ENCODE results near the gene RNF115.
"Not testable (repeated sequence)": the region's sequence is repeated elsewhere in the genome, so short reads cannot be mapped to it uniquely, and the experiment has no call there.

RNF115 gene

GRCh38 chr1:145823565-145824498 lies at the start of gene RNF115, which contains the start of gene POLR3C:
Gene RNF115, minus strand, starts transcription at chr1:145824095. Its CDS starts 222 bp downstream, at chr1:145823873.
Gene POLR3C, plus strand, starts transcription at chr1:145824200. Its CDS starts 1,577 bp downstream, at chr1:145825777.
- DNase-seq: peak; percentile 88

GRCh38 chr1:145871994-145872924 lies 48.4 kb upstream of the RNF115 start:
- no peak for DNase-seq

- DNase-seq: no peak
Observed at GRCh38 chr1:145868232-145868631, 44.3 kb upstream of the RNF115 start.

- no peak for DNase-seq
Observed at GRCh38 chr1:145863282-145864018, 39.6 kb upstream of the RNF115 start.

- peak; percentile 62 for DNase-seq
Observed at GRCh38 chr1:145859491-145860023, 35.7 kb upstream of the RNF115 start.

- peak; percentile 85 for DNase-seq
Observed at GRCh38 chr1:145858901-145859490, 35.1 kb upstream of the RNF115 start, which contains the start of gene PIAS3. Gene PIAS3, minus strand, starts transcription at chr1:145859081. Its CDS starts 91 bp downstream, at chr1:145858990.

- DNase-seq: peak; percentile 58
Observed at GRCh38 chr1:145858238-145858900, 34.5 kb upstream of the RNF115 start.

GRCh38 chr1:145857170-145857569 lies 33.3 kb upstream of the RNF115 start:
- no peak for DNase-seq

- no peak for DNase-seq
Observed at GRCh38 chr1:145855426-145855948, 31.6 kb upstream of the RNF115 start.

- DNase-seq: no peak
Observed at GRCh38 chr1:145849356-145850160, 25.7 kb upstream of the RNF115 start.

GRCh38 chr1:145847827-145848226 lies 23.9 kb upstream of the RNF115 start:
- DNase-seq: no peak

GRCh38 chr1:145846201-145846612 lies 22.3 kb upstream of the RNF115 start:
- no peak for DNase-seq

GRCh38 chr1:145845514-145846161 lies 21.7 kb upstream of the RNF115 start, which contains the start of gene NUDT17:
Gene NUDT17, plus strand, starts transcription at chr1:145845630. Its CDS starts 11 bp downstream, at chr1:145845641.
- peak; percentile 41 for DNase-seq

- DNase-seq: no peak
Observed at GRCh38 chr1:145845144-145845513, 21.2 kb upstream of the RNF115 start.

- DNase-seq: no peak
Observed at GRCh38 chr1:145843031-145843430, 19.1 kb upstream of the RNF115 start.

GRCh38 chr1:145837656-145838055 lies 13.8 kb upstream of the RNF115 start:
- no peak for DNase-seq

GRCh38 chr1:145830810-145831209 lies 6.9 kb upstream of the RNF115 start:
- DNase-seq: not testable (repeated sequence)

GRCh38 chr1:145828367-145829026 lies 4.6 kb upstream of the RNF115 start:
- no peak for DNase-seq

- no peak for DNase-seq
Observed at GRCh38 chr1:145827966-145828365, 4.1 kb upstream of the RNF115 start.

Measured in DMS79 (cell line).